Colonic mucosa (tissue), 4 donors: Measurements from ENCODE around the gene PM20D2. TPM values are rescaled to one million over a fixed set of nuclear protein-coding genes. Genes with fewer than 3 reads are reported as not detected.

Experiments used
- DNase-seq: peaks from one replicate; pipeline ENCODE4 v3.0.0-alpha.2; 2020
- H3K27ac ChIP-seq: fragments of 200-600 bp; one replicate; pipeline ENCODE4 v1.8.0; 2021
- H3K27me3 ChIP-seq: fragments of 200-600 bp; one replicate; pipeline ENCODE4 v1.8.0; 2021
- H3K36me3 ChIP-seq: fragments of 200-600 bp; one replicate; pipeline ENCODE4 v1.8.0; 2021
- H3K4me1 ChIP-seq: fragments of 200-600 bp; one replicate; pipeline ENCODE4 v1.8.0; 2021; ENCODE audit warnings: mild to moderate bottlenecking
- H3K4me3 ChIP-seq: fragments of 200-600 bp; one replicate; pipeline ENCODE4 v1.8.0; 2021
- H3K9ac ChIP-seq, 2 donors: one replicate each; pipeline ENCODE4 v1.7.0; 2013; ENCODE audit warnings: control low read depth in 2 of 2, low read depth in 2 of 2, low read length in 2 of 2
- H3K9me3 ChIP-seq: fragments of 200-600 bp; one replicate; pipeline ENCODE4 v1.8.0; 2021
- CTCF ChIP-seq: fragments of 200-600 bp; IDR thresholded peaks from one replicate; pipeline ENCODE4 v1.8.0; 2022; ENCODE audit warnings: antibody characterized with exemption, mild to moderate bottlenecking
- intact Hi-C: fragments of 100-400 bp; cut with DNase I; formaldehyde crosslinking; loops from one replicate; pipeline ENCODE4 v1.14.1; 2022
- total RNA-seq, 2 donors: library from RNA; stranded (reverse); fragmentation: NEBNext Ultra II Directional in 1 of 2; extraction: Animal tissue kit (Norgen Biotek cat#: 25700) in 1 of 2; gene quantifications; one replicate each; pipeline ENCODE4 v1.2.1, GENCODE V29; 2021
- donor health status: healthy.
- donor health status: DM: no; HTN: no; CAD: no.
- donor health status: DM: no; HTN: no; CAD: no.

PM20D2 gene
- total RNA-seq, 2 donors from 2014 or later: 19.2 to 24.2 TPM

GRCh38 chr6:89205819-89206218 is 60.0 kb downstream of the PM20D2 start:
- H3K9me3 ChIP-seq: no peaks in the 10 kb centered on the region

GRCh38 chr6:89208551-89208950 is 62.7 kb downstream of the PM20D2 start:
- H3K9me3 ChIP-seq: no peaks in the 10 kb centered on the region
- no peaks in the 10 kb centered on the region for H3K4me1 ChIP-seq
- no peak for DNase-seq
- H3K27ac ChIP-seq: no peak overlapping the region
- no peak overlapping the region for H3K9ac ChIP-seq
- H3K4me3 ChIP-seq: no peak overlapping the region
- no peaks in the 10 kb centered on the region for H3K36me3 ChIP-seq
- TF ChIP-seq CTCF: no peak
- H3K27me3 ChIP-seq: no peaks in the 10 kb centered on the region
- intact Hi-C loops: no loop called here

More at GRCh38 chr6:89205819-89206218, 60.0 kb downstream of the PM20D2 start:
- Histone ChIP-seq H3K4me1 (no peaks in the 10 kb centered on the region), H3K36me3 (no peaks in the 10 kb centered on the region), H3K4me3 (no peak overlapping the region), H3K27me3 (no peaks in the 10 kb centered on the region), H3K9ac (no peak overlapping the region), H3K27ac (no peak overlapping the region)
- no peak for TF ChIP-seq CTCF
- no peak for DNase-seq
- intact Hi-C loops: no loop called here

- Histone ChIP-seq H3K4me3 (no peak overlapping the region), H3K27me3 (no peaks in the 10 kb centered on the region), H3K36me3 (no peaks in the 10 kb centered on the region), H3K27ac (no peak overlapping the region), H3K4me1 (no peaks in the 10 kb centered on the region), H3K9me3 (no peaks in the 10 kb centered on the region), H3K9ac (no peak overlapping the region)
- no peak for DNase-seq
- intact Hi-C loops: no loop called here
- no peak for TF ChIP-seq CTCF
Observed at GRCh38 chr6:89209457-89209856, 63.6 kb downstream of the PM20D2 start.

- Histone ChIP-seq H3K27me3 (no peaks in the 10 kb centered on the region), H3K4me1 (no peaks in the 10 kb centered on the region), H3K9ac (no peak overlapping the region), H3K4me3 (no peak overlapping the region), H3K27ac (no peak overlapping the region), H3K36me3 (no peaks in the 10 kb centered on the region), H3K9me3 (no peaks in the 10 kb centered on the region)
- DNase-seq: no peak
- TF ChIP-seq CTCF: no peak
- intact Hi-C loops: no loop called here
Observed at GRCh38 chr6:89212472-89212871, 66.6 kb downstream of the PM20D2 start.

- H3K4me3 ChIP-seq: no peak overlapping the region
- H3K27me3 ChIP-seq: no peaks in the 10 kb centered on the region
- H3K9ac ChIP-seq: no peak overlapping the region
- no peak overlapping the region for H3K27ac ChIP-seq
- no peaks in the 10 kb centered on the region for H3K36me3 ChIP-seq
- H3K9me3 ChIP-seq: no peaks in the 10 kb centered on the region
- intact Hi-C loops: no loop called here
- H3K4me1 ChIP-seq: no peaks in the 10 kb centered on the region
- no peak for DNase-seq
- TF ChIP-seq CTCF: no peak
Observed at GRCh38 chr6:89214197-89214596, 68.3 kb downstream of the PM20D2 start.

Other genes starting within 250 kb of the PM20D2 start
- gene RNGTT, start 182.4 kb upstream of the PM20D2 start, total RNA-seq: 10 to 100 TPM in 1 of 2 donors, 1 to 10 TPM in 1; 7.8 to 11.4 TPM
- gene PNRC1, start 65.3 kb upstream of the PM20D2 start, total RNA-seq: 100 to 1,000 TPM in 1 of 2 donors, 10 to 100 TPM in 1; 47.8 to 143 TPM
- gene SRSF12, start 28.0 kb upstream of the PM20D2 start, total RNA-seq: under 1 TPM in 1 of 2 donors, not detected in 1; 0.35 TPM
- under 1 TPM in 1 of 2 donors, not detected in 1; 0.21 TPM for gene GABRR1, start 71.3 kb downstream of the PM20D2 start, total RNA-seq
- gene GABRR2, start 169.2 kb downstream of the PM20D2 start, total RNA-seq: under 1 TPM; 0.48 to 0.49 TPM
- gene UBE2J1, start 206.7 kb downstream of the PM20D2 start, total RNA-seq: 10 to 100 TPM; 32.1 to 57.2 TPM